HAP-1 (cell line): ENCODE measurements around the gene CHST11.
A peak's percentile ranks its signal among the peaks of the same experiment; 100 is the strongest.

Experiments
- DNase-seq, 2 experiments: peaks; one replicate each; pipeline ENCODE4 v3.0.0-alpha.2; 2016 to 2020; ENCODE audit warnings: low spot score in 2 of 2
- H3K27me3 ChIP-seq: fragments of 250-450 bp; sonication (Bioruptor Pico); 2 replicates; pipeline ENCODE4 v1.5.1; 2020; ENCODE audit warnings: low read depth, mild to moderate bottlenecking, moderate library complexity
- H3K36me3 ChIP-seq: fragments of 250-450 bp; sonication (Bioruptor Pico); replicated peaks from 2 replicates; pipeline ENCODE4 v1.5.1; 2020; ENCODE audit warnings: mild to moderate bottlenecking
- H3K4me1 ChIP-seq: fragments of 250-450 bp; sonication (Bioruptor Pico); 2 replicates; pipeline ENCODE4 v1.5.1; 2020; ENCODE audit warnings: mild to moderate bottlenecking
- H3K4me3 ChIP-seq: fragments of 250-450 bp; sonication (Bioruptor Pico); 2 replicates; pipeline ENCODE4 v1.5.1; 2020; ENCODE audit warnings: mild to moderate bottlenecking, moderate library complexity
- H3K9me3 ChIP-seq: fragments of 250-450 bp; sonication (Bioruptor Pico); 2 replicates; pipeline ENCODE4 v1.5.1; 2020; ENCODE audit warnings: mild to moderate bottlenecking, moderate library complexity
- in situ Hi-C: fragments of 300-500 bp; cut with MboI; formaldehyde crosslinking; loops from 3 replicates; pipeline ENCODE4 v1.14.3; 2020; ENCODE audit warnings: low sequenced_read_pairs, inconsistent platforms, mixed read lengths

Gene CHST11

DNA sequence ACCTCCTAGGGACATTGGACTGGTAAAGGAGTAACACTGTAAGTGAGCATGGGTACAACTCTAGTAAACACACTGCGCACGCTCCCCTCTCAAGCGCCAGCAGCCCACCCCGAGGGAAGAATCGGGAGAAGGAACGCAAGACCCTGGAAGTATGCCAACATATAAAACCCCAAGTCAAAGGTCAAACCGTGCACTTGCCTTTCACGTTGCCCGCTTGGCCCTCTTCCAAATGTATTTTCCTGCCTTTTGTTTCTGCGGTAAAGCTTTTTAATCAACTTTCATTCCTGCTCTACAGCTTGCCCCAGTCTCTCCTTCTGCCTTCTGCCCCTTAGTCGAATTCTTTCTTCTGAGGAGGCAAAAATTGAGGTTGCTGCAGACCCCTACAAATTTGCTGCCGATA lies 17.6 kb upstream of the CHST11 start:
- no peaks in the 10 kb centered on the region; the same call in 1 of the 2 replicates for H3K27me3 ChIP-seq
- in situ Hi-C loops = no loop called here
- no peak overlapping the region for H3K4me3 ChIP-seq
- no peak for DNase-seq
- H3K9me3 ChIP-seq = no peaks in the 10 kb centered on the region
- no peaks in the 10 kb centered on the region for H3K4me1 ChIP-seq
- H3K36me3 ChIP-seq = no peaks in the 10 kb centered on the region

GRCh38 chr12:104443008-104443407 lies 13.7 kb upstream of the CHST11 start:
- H3K4me1 ChIP-seq = no peaks in the 10 kb centered on the region
- no peak overlapping the region for H3K4me3 ChIP-seq
- in situ Hi-C loops = no loop called here
- H3K36me3 ChIP-seq = no peaks in the 10 kb centered on the region
- H3K9me3 ChIP-seq = no peaks in the 10 kb centered on the region
- DNase-seq = no peak
- H3K27me3 ChIP-seq = no peaks in the 10 kb centered on the region; the same call in 1 of the 2 replicates

GRCh38 chr12:104446646-104447421 lies 9.9 kb upstream of the CHST11 start:
- Histone ChIP-seq H3K4me3 (no peak overlapping the region), H3K9me3 (no peaks in the 10 kb centered on the region), H3K4me1 (no peaks in the 10 kb centered on the region), H3K27me3 (no peaks in the 10 kb centered on the region; the same call in 1 of the 2 replicates), H3K36me3 (no peaks in the 10 kb centered on the region)
- in situ Hi-C loops = no loop called here
- DNase-seq = no peak

GRCh38 chr12:104448031-104448430 lies 8.7 kb upstream of the CHST11 start:
- Histone ChIP-seq H3K4me1 (no peaks in the 10 kb centered on the region), H3K27me3 (no peaks in the 10 kb centered on the region; the same call in 1 of the 2 replicates), H3K4me3 (no peak overlapping the region), H3K9me3 (no peaks in the 10 kb centered on the region), H3K36me3 (no peaks in the 10 kb centered on the region)
- no peak for DNase-seq
- in situ Hi-C loops = no loop called here

- H3K4me3 ChIP-seq = no peak overlapping the region
- DNase-seq = no peak
- in situ Hi-C loops = no loop called here
- no peaks in the 10 kb centered on the region for H3K9me3 ChIP-seq
- no peaks in the 10 kb centered on the region for H3K4me1 ChIP-seq
- H3K27me3 ChIP-seq = no peaks in the 10 kb centered on the region
- no peaks in the 10 kb centered on the region for H3K36me3 ChIP-seq
Observed at GRCh38 chr12:104448451-104448850, 8.3 kb upstream of the CHST11 start.

GRCh38 chr12:104450700-104451099 lies 6.0 kb upstream of the CHST11 start:
- in situ Hi-C loops = no loop called here
- no peaks in the 10 kb centered on the region for H3K27me3 ChIP-seq
- no peaks in the 10 kb centered on the region for H3K9me3 ChIP-seq
- no peaks in the 10 kb centered on the region for H3K36me3 ChIP-seq
- H3K4me1 ChIP-seq = no peaks in the 10 kb centered on the region
- DNase-seq = no peak
- H3K4me3 ChIP-seq = no peak overlapping the region

DNA sequence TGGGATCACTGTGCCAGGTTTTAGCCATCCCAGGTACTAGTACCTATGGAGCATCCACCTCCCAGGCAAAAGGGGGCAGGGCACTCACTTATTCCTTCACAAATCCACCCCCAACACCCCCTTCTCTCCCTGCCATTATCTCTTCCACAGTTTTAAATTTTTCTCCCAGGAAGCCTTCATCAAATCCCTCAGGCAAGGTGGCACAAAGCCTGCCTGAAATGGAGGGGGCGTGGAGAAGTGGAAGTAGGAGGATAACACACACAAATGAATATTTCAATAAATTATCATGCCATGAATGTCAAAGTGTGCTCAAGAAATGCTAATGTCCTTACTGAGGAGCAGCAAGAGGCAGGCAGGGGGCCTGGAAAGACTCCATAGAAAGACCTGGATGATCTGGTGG lies 4.7 kb upstream of the CHST11 start:
- Histone ChIP-seq H3K27me3 (no peaks in the 10 kb centered on the region), H3K4me3 (no peak overlapping the region), H3K36me3 (no peaks in the 10 kb centered on the region), H3K4me1 (peaks cover 3% of the 10 kb centered on the region), H3K9me3 (no peaks in the 10 kb centered on the region)
- in situ Hi-C loops = no loop called here
- DNase-seq = no peak

- Histone ChIP-seq H3K9me3 (no peaks in the 10 kb centered on the region), H3K36me3 (no peaks in the 10 kb centered on the region), H3K27me3 (no peaks in the 10 kb centered on the region), H3K4me3 (no peak overlapping the region), H3K4me1 (peaks cover 3% of the 10 kb centered on the region)
- in situ Hi-C loops = no loop called here
- no peak for DNase-seq
Observed at GRCh38 chr12:104453133-104453532, 3.6 kb upstream of the CHST11 start.

DNA sequence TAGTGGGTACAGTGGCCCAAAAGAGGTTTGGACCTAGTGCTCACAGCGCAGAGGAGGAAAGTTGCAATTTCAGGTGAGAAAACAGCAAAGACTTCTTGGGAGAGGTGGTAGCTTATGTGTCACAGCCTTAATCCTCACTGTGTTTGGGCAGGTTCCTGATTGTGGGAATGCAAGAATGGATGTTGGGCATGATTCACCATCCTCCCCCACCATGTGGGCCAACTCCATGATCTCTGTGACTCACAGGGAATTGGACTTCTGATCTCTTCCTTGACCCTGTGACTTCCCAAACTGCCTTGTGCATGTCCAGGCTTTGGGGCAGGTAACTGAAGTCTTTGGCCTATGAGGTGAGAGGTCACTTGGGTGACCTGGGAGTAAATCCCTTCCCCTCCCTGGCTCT lies 1.8 kb upstream of the CHST11 start:
- in situ Hi-C loops = no loop called here
- peaks cover 5% of the 10 kb centered on the region for H3K4me1 ChIP-seq
- no peaks in the 10 kb centered on the region for H3K9me3 ChIP-seq
- H3K4me3 ChIP-seq = no peak overlapping the region
- H3K27me3 ChIP-seq = no peaks in the 10 kb centered on the region
- H3K36me3 ChIP-seq = no peaks in the 10 kb centered on the region
- no peak for DNase-seq

GRCh38 chr12:104455578-104456416 lies 951 bp upstream of the CHST11 start:
- Histone ChIP-seq H3K36me3 (no peaks in the 10 kb centered on the region), H3K9me3 (no peaks in the 10 kb centered on the region), H3K4me1 (peaks cover 5% of the 10 kb centered on the region), H3K4me3 (peak overlapping the region; percentile 57), H3K27me3 (no peaks in the 10 kb centered on the region)
- in situ Hi-C loops = no loop called here
- DNase-seq = no peak

GRCh38 chr12:104456950-104457745 lies 400 bp downstream of the CHST11 start:
- DNase-seq = peak; percentile 73 to 81
- Histone ChIP-seq H3K27me3 (no peaks in the 10 kb centered on the region), H3K4me3 (peak overlapping the region; percentile 57), H3K36me3 (no peaks in the 10 kb centered on the region), H3K9me3 (no peaks in the 10 kb centered on the region), H3K4me1 (peaks cover 5% of the 10 kb centered on the region)
- in situ Hi-C loops = no loop called here

DNA sequence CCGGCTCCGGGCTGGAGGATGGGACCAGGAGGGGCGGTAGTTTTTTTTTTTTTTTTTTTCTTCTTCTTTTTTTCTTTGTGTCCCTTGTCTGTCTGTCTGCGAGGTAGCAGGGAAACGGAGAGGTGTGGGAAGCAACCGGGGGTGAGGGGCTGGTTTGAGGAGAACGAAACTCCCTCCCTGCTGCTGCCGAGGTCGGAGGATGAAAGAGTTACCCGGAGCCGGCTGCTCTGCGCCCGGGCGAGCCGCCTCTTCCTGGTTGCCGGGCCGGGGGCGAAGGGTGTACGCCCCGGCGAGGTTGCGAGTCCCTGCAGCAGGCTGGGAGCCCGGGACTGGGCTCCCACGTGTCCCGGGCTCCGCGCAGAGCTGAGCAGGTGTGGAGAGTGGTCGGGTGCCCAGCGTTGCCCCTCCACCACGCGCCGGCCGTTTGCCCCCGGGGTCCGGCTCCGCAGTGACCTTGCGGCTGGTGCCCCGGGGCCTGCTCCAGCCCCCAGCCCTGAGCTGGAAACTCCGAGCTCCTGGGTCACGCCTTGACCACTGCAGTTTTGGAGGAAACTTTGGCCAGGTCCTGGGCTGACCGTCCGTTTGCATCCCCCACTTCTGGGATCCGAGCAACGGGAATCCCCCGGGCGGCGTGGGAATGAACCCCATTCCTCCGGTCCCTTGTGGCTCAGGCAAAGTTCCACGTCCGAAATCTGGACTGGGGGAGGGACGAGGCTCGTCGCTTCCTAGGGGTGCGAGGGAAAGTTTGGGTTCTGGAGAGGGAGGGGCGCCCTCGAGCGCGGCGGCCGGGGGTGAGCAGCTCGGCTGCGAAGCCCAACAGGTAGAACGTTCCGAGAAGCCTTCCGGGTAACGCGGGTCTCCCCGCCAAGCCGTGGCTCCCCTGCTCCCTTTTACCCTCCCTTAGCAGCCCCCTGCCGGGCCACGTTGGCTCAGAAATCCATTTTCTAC lies 1.3 kb downstream of the CHST11 start:
- Histone ChIP-seq H3K4me1 (peaks cover 5% of the 10 kb centered on the region), H3K4me3 (peak overlapping the region; percentile 57), H3K27me3 (no peaks in the 10 kb centered on the region), H3K9me3 (no peaks in the 10 kb centered on the region), H3K36me3 (no peaks in the 10 kb centered on the region)
- DNase-seq = peak; percentile 16 to 48
- in situ Hi-C loops = no loop called here
